ENCODE measurements around the gene TBL1X. TPM values are rescaled to one million over a fixed set of nuclear protein-coding genes. Genes with fewer than 3 reads are reported as not detected.

TBL1X gene
- total RNA-seq, 1 experiment from 2014 or later = 31.9 TPM

DNA sequence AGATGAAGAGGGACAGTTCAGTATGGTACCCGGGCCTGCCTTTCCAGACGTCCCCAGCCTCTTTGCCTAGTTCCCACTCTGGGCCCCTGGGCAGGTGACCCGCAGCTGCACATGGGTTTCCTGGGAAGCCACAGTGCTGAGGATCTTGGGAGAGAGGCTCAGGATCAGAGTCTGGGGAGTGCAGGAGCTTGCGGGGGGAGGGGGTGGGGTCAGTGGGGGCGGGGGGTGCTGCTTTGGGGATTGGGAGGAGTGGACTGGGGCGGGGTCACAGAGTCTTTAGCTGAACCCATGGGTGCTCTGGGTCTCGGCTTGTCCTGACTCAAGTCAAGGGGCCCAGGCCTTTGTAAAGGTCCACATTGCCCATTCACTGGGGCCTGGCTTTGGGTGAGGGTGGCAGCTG, 63.6 kb downstream of the TBL1X start:
- H3K27ac ChIP-seq (ENCODE audit: low read length) = no peak overlapping the region
- ATAC-seq (no peak), DNase-seq (no peak)
- no peaks in the 10 kb centered on the region for H3K4me1 ChIP-seq (ENCODE audit: insufficient read depth, low read length)
- POLR2A ChIA-PET (ENCODE audit: unreplicated experiment) = no interaction called here
- H4K20me1 ChIP-seq (ENCODE audit: low read length) = peaks cover 6% of the 10 kb centered on the region; the same call in 1 of the 2 replicates
- no peaks in the 10 kb centered on the region for H3K9me3 ChIP-seq (ENCODE audit: low read length)
- no peak overlapping the region for H3K4me2 ChIP-seq (ENCODE audit: low read length)
- H3F3A ChIP-seq (ENCODE audit: low read length, unreplicated experiment) = no peaks in the 10 kb centered on the region
- no peak overlapping the region for H3K4me3 ChIP-seq (ENCODE audit: low read length)
- H3K9ac ChIP-seq (ENCODE audit: low read length) = no peak overlapping the region
- no peaks in the 10 kb centered on the region for H3K27me3 ChIP-seq (ENCODE audit: low read length)
- no TSS peak for BruUV-seq (replicated peaks)
- TF ChIP-seq, protein P1, sequence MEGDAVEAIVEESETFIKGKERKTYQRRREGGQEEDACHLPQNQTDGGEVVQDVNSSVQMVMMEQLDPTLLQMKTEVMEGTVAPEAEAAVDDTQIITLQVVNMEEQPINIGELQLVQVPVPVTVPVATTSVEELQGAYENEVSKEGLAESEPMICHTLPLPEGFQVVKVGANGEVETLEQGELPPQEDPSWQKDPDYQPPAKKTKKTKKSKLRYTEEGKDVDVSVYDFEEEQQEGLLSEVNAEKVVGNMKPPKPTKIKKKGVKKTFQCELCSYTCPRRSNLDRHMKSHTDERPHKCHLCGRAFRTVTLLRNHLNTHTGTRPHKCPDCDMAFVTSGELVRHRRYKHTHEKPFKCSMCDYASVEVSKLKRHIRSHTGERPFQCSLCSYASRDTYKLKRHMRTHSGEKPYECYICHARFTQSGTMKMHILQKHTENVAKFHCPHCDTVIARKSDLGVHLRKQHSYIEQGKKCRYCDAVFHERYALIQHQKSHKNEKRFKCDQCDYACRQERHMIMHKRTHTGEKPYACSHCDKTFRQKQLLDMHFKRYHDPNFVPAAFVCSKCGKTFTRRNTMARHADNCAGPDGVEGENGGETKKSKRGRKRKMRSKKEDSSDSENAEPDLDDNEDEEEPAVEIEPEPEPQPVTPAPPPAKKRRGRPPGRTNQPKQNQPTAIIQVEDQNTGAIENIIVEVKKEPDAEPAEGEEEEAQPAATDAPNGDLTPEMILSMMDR (conservative IDR thresholded peaks at IDR 0.05; ENCODE audit: low read depth, low read length) = no peak
- no peaks in the 10 kb centered on the region for H3K36me3 ChIP-seq (ENCODE audit: low read depth, low read length)
- no peak overlapping the region for H2AFZ ChIP-seq (ENCODE audit: low read length)
- CTCF ChIA-PET = no interaction called here
- no peaks in the 10 kb centered on the region for H3K9me2 ChIP-seq (replicated peaks; ENCODE audit: low read length)
- peaks cover 87% of the 10 kb centered on the region for H3K79me2 ChIP-seq (ENCODE audit: low read length)
- intact Hi-C loops (cut with micrococcal nuclease) = no loop called here

DNA sequence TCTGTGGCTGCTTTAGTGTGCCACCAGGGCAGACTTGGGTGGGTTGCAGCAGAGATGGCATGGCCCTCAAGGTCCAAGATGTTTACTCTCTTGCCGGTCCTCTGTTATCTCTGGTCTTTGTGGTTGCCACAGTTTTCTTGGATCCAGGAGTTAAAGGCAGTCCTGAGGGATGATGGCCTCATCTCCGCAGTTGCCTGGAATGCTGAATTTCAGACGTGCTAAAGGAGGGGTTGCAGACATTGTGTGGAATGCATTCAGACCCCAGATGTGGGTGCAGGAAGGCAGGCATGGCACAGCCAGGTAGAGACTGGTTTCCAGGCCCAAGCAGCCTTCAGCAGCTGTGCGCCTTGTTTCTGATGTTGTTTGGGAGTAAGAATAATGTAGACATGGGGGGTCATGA, 64.4 kb downstream of the TBL1X start:
- ChIA-PET POLR2A (ENCODE audit: unreplicated experiment) (no interaction called here), CTCF (no interaction called here)
- peaks cover 90% of the 10 kb centered on the region for H3K79me2 ChIP-seq (ENCODE audit: low read length)
- no peak overlapping the region for H2AFZ ChIP-seq (ENCODE audit: low read length)
- no peaks in the 10 kb centered on the region for H3K4me1 ChIP-seq (ENCODE audit: insufficient read depth, low read length)
- no peak for TF ChIP-seq EZH2 (IDR thresholded peaks at IDR 0.05; ENCODE audit: low read length, unreplicated experiment)
- TF ChIP-seq, protein P1 (conservative IDR thresholded peaks at IDR 0.05; ENCODE audit: low read depth, low read length) = no peak
- TF ChIP-seq EZH2phosphoT487 (IDR thresholded peaks at IDR 0.05; ENCODE audit: borderline replicate concordance, low read length) = no peak
- H3K4me3 ChIP-seq (ENCODE audit: low read length) = no peak overlapping the region
- H3F3A ChIP-seq (ENCODE audit: low read length, unreplicated experiment) = no peaks in the 10 kb centered on the region
- no peaks in the 10 kb centered on the region for H3K36me3 ChIP-seq (ENCODE audit: low read depth, low read length)
- ATAC-seq (no peak), DNase-seq (no peak)
- H3K4me2 ChIP-seq (ENCODE audit: low read length) = no peak overlapping the region
- no peak overlapping the region for H3K9ac ChIP-seq (ENCODE audit: low read length)
- no peaks in the 10 kb centered on the region for H3K9me3 ChIP-seq (ENCODE audit: low read length)
- intact Hi-C loops (cut with micrococcal nuclease) = no loop called here
- peaks cover 6% of the 10 kb centered on the region; the same call in 1 of the 2 replicates for H4K20me1 ChIP-seq (ENCODE audit: low read length)
- no TSS peak for BruUV-seq (replicated peaks)
- H3K27me3 ChIP-seq (ENCODE audit: low read length) = no peaks in the 10 kb centered on the region
- no peaks in the 10 kb centered on the region for H3K9me2 ChIP-seq (replicated peaks; ENCODE audit: low read length)
- no peak overlapping the region for H3K27ac ChIP-seq (ENCODE audit: low read length)

DNA sequence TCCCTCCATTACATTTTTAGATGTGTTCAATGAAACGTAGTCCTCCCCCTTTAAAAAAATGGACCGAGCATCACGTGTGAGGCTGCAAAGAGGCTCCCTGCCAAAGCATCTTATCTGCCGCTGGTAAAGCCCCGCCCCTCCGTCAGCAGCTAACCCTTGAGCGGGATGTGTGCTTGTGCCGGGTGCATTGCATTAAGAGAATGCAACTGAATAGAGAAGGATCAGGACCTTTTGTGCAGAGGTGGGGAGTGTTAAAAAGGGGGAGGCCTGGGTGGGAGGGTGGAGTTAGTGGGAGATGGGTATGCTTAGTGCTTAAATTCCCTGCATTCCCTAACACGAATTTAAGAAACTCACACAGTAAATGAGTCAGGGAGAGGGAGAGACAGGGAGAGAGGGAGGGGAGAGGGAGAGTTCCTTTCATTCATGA, 66.0 kb downstream of the TBL1X start:
- H3K9ac ChIP-seq (ENCODE audit: low read length) = no peak overlapping the region
- H3K9me2 ChIP-seq (replicated peaks; ENCODE audit: low read length) = no peaks in the 10 kb centered on the region
- POLR2A ChIA-PET (ENCODE audit: unreplicated experiment) = no interaction called here
- no peak overlapping the region for H2AFZ ChIP-seq (ENCODE audit: low read length)
- no peaks in the 10 kb centered on the region for H3K27me3 ChIP-seq (ENCODE audit: low read length)
- no peak overlapping the region for H3K4me3 ChIP-seq (ENCODE audit: low read length)
- H3K4me1 ChIP-seq (ENCODE audit: insufficient read depth, low read length) = no peaks in the 10 kb centered on the region
- CTCF ChIA-PET = no interaction called here
- TF ChIP-seq, protein P1 (conservative IDR thresholded peaks at IDR 0.05; ENCODE audit: low read depth, low read length) = no peak
- TF ChIP-seq EZH2phosphoT487 (IDR thresholded peaks at IDR 0.05; ENCODE audit: borderline replicate concordance, low read length) (no peak), EZH2 (IDR thresholded peaks at IDR 0.05; ENCODE audit: low read length, unreplicated experiment) (no peak)
- ATAC-seq = peak; percentile 72
- DNase-seq = peak; percentile 35
- H3K27ac ChIP-seq (ENCODE audit: low read length) = no peak overlapping the region
- H3K9me3 ChIP-seq (ENCODE audit: low read length) = no peaks in the 10 kb centered on the region
- no TSS peak for BruUV-seq (replicated peaks)
- H3K4me2 ChIP-seq (ENCODE audit: low read length) = peak overlapping the region; percentile 26; the same call in 1 of the 2 replicates
- H3F3A ChIP-seq (ENCODE audit: low read length, unreplicated experiment) = no peaks in the 10 kb centered on the region
- H3K36me3 ChIP-seq (ENCODE audit: low read depth, low read length) = no peaks in the 10 kb centered on the region
- intact Hi-C loops (cut with micrococcal nuclease) = no loop called here
- H4K20me1 ChIP-seq (ENCODE audit: low read length) = peaks cover 9% of the 10 kb centered on the region; the same call in 1 of the 2 replicates
- peaks cover 89% of the 10 kb centered on the region for H3K79me2 ChIP-seq (ENCODE audit: low read length)
